K562 (cell line): Measurements from ENCODE around the gene MED15. TPM values are rescaled to one million over a fixed set of nuclear protein-coding genes. Genes with fewer than 3 reads are reported as not detected.

Experiments
- CAMTA2 ChIP-seq: fragments of 250-450 bp; sonication (Bioruptor Pico); conservative IDR thresholded peaks from 2 replicates; pipeline ENCODE4 v1.5.1; 2022
- CHD2 ChIP-seq: IDR thresholded peaks from 2 replicates; pipeline ENCODE4 v1.6.1; 2011; ENCODE audit warnings: low read depth, low read length
- DEAF1 ChIP-seq: fragments of 450-650 bp; formaldehyde crosslinking; IDR thresholded peaks from 2 replicates; pipeline ENCODE4 v1.4.0; 2020; ENCODE audit warnings: mild to moderate bottlenecking, moderate library complexity
- FIP1L1 ChIP-seq: fragments of 200-400 bp; formaldehyde crosslinking; IDR thresholded peaks from 2 replicates; pipeline ENCODE4 v1.6.1; 2018; ENCODE audit warnings: mild to moderate bottlenecking, low read depth, low read length; ENCODE audit not compliant: poor library complexity, severe bottlenecking
- GABPA ChIP-seq: fragments of 200-800 bp; sonication (Bioruptor generic); conservative IDR thresholded peaks from 2 replicates; pipeline ENCODE4 v1.6.1; 2016; ENCODE audit warnings: low read depth, missing genetic modification characterization, missing compliant biosample characterization
- HDAC8 ChIP-seq: fragments of 450-650 bp; IDR thresholded peaks from 2 replicates; pipeline ENCODE4 v1.6.1; 2016; ENCODE audit warnings: mild to moderate bottlenecking, missing genetic modification characterization, moderate library complexity, missing compliant biosample characterization
- HNRNPUL1 ChIP-seq: fragments of 200-400 bp; formaldehyde crosslinking; IDR thresholded peaks from 2 replicates; pipeline ENCODE4 v1.6.1; 2017; ENCODE audit warnings: low read length
- KLF10 ChIP-seq: fragments of 250-450 bp; sonication (Bioruptor Pico); IDR thresholded peaks from 2 replicates; pipeline ENCODE4 v1.6.1; 2021; ENCODE audit warnings: matching md5 sums
- MEF2A ChIP-seq: IDR thresholded peaks from 2 replicates; pipeline ENCODE4 v1.6.1; 2011; ENCODE audit warnings: low read depth, mild to moderate bottlenecking, low read length, moderate library complexity; ENCODE audit not compliant: control insufficient read depth
- MTA3 ChIP-seq: fragments of 450-650 bp; formaldehyde crosslinking; IDR thresholded peaks from 2 replicates; pipeline ENCODE4 v1.6.1; 2017; ENCODE audit warnings: mild to moderate bottlenecking, borderline replicate concordance
- MXD1 ChIP-seq: fragments of 250-450 bp; sonication (Bioruptor Pico); IDR thresholded peaks from 2 replicates; pipeline ENCODE4 v1.8.0; 2021; ENCODE audit warnings: borderline replicate concordance, mild to moderate bottlenecking, moderate library complexity; ENCODE audit not compliant: poor library complexity, severe bottlenecking
- NFIC ChIP-seq: fragments of 450-650 bp; IDR thresholded peaks from 2 replicates; pipeline ENCODE4 v1.6.1; 2017; ENCODE audit warnings: mild to moderate bottlenecking, inconsistent platforms
- NR2C1 ChIP-seq, 2 experiments: fragments of 450-650 bp; IDR thresholded peaks; 2 replicates each; pipeline ENCODE4 v1.6.1; 2017; ENCODE audit warnings: mild to moderate bottlenecking in 2 of 2, antibody characterized with exemption in 1 of 2, inconsistent platforms in 1 of 2, missing compliant biosample characterization in 1 of 2, missing genetic modification characterization in 1 of 2
- NR2F6 ChIP-seq: fragments of 450-650 bp; formaldehyde crosslinking; IDR thresholded peaks from 2 replicates; pipeline ENCODE4 v1.4.0; 2020; ENCODE audit warnings: mild to moderate bottlenecking
- RNF219 ChIP-seq: fragments of 250-450 bp; sonication (Bioruptor Pico); IDR thresholded peaks from 2 replicates; pipeline ENCODE4 v1.5.0; 2022; ENCODE audit warnings: mild to moderate bottlenecking
- THRAP3 ChIP-seq: fragments of 450-650 bp; IDR thresholded peaks from 2 replicates; pipeline ENCODE4 v1.6.1; 2016; ENCODE audit warnings: mild to moderate bottlenecking, inconsistent platforms, borderline replicate concordance
- ZKSCAN1 ChIP-seq: fragments of 150-350 bp; IDR thresholded peaks from 2 replicates; pipeline ENCODE4 v1.6.1; 2016; ENCODE audit warnings: low read depth, low read length
- ZNF316 ChIP-seq: fragments of 450-650 bp; IDR thresholded peaks from 2 replicates; pipeline ENCODE4 v1.6.1; 2016
- ZNF592 ChIP-seq: fragments of 450-650 bp; IDR thresholded peaks from 2 replicates; pipeline ENCODE4 v1.6.1; 2017; ENCODE audit warnings: antibody characterized with exemption, mild to moderate bottlenecking
- ZNF696 ChIP-seq: fragments of 250-450 bp; sonication (Bioruptor Pico); conservative IDR thresholded peaks from 2 replicates; pipeline ENCODE4 v1.4.0; 2020; ENCODE audit warnings: mild to moderate bottlenecking, moderate library complexity
- polyA plus RNA-seq, 8 experiments: library from polyadenylated mRNA; depleted of rRNA in 4 of 8; stranded (reverse) in 5 of 8; unstranded in 3 of 8; fragments of >200 nt; fragmentation: Nextera tagmentation in 2 of 8; fragmentation: Illumina TruSeq in 1 of 8; extraction: Ambion mirVana in 2 of 8; extraction: Trizol in 1 of 8; gene quantifications; 2 replicates each; pipeline versions ENCODE4 v1.2.1 to v1.2.3, GENCODE V29; 2011 to 2014; ENCODE audit warnings: inconsistent platforms in 1 of 8, missing spikeins in 1 of 8
- total RNA-seq, 7 experiments: library from RNA; depleted of rRNA in 6 of 7; stranded (reverse); fragments of >200 nt in 6 of 7; fragmentation: Illumina TruSeq in 2 of 7; extraction: Trizol in 2 of 7; gene quantifications; 2 replicates each; pipeline versions ENCODE4 v1.2.1 to v1.2.3, GENCODE V29; 2011 to 2021; ENCODE audit warnings: low replicate concordance in 1 of 7

MED15 gene
- total and polyA plus RNA-seq, 9 of the 15 experiments (the other 6 are each of a cell fraction or from before 2014, with no cell fraction given) = 4.0 to 271 (median 60.1) TPM

GRCh38 chr22:20507253-20508066 is at the start of gene MED15 (continued):
- TF ChIP-seq ZNF592 (no peak), FIP1L1 (peak; percentile 99), DEAF1 (CRISPR knock-in tag) (no peak), NFIC (no peak), THRAP3 (no peak), ZNF696 (CRISPR knock-in tag) (no peak), NR2C1 (IDR thresholded peaks at IDR 0.05) (no peak), NR2C1 (tag; IDR thresholded peaks at IDR 0.05) (no peak), ZNF316 (no peak), KLF10 (CRISPR knock-in tag) (no peak), RNF219 (CRISPR knock-in tag) (peak; percentile 89; the same call in 1 of the 2 replicates), CHD2 (peak; percentile 72), MXD1 (CRISPR knock-in tag) (peak; percentile 76), MTA3 (no peak), HDAC8 (tag) (peak; percentile 88), GABPA (tag) (no peak), MEF2A (no peak), ZKSCAN1 (peak; percentile 98), HNRNPUL1 (no peak), NR2F6 (no peak), CAMTA2 (CRISPR knock-in tag) (no peak)
